8988T (cell line): ENCODE data around the gene HOXC11.

Experiments used
- DNase-seq: peaks from one replicate; pipeline ENCODE4 v3.0.0; 2011

The HOXC11 gene

GRCh38 chr12:53987787-53988230, 14.9 kb downstream of the HOXC11 start:
- no peak for DNase-seq

GRCh38 chr12:53988541-53989226, 15.8 kb downstream of the HOXC11 start:
- DNase-seq, result no peak

GRCh38 chr12:53989227-53990113, 16.5 kb downstream of the HOXC11 start:
- DNase-seq, result peak; percentile 86

GRCh38 chr12:53990311-53991076, 17.6 kb downstream of the HOXC11 start:
- DNase-seq, result no peak

GRCh38 chr12:53991077-53991460, 18.1 kb downstream of the HOXC11 start:
- no peak for DNase-seq

- DNase-seq, result no peak
Measured at GRCh38 chr12:53992377-53992889, 19.5 kb downstream of the HOXC11 start.

GRCh38 chr12:53993162-53994008, 20.5 kb downstream of the HOXC11 start:
- DNase-seq, result no peak

GRCh38 chr12:53994009-53994263, 21.0 kb downstream of the HOXC11 start:
- no peak for DNase-seq

- no peak for DNase-seq
Measured at GRCh38 chr12:53994264-53995001, 21.5 kb downstream of the HOXC11 start.

GRCh38 chr12:53995002-53995377, 22.1 kb downstream of the HOXC11 start:
- no peak for DNase-seq

GRCh38 chr12:53995378-53996239, 22.7 kb downstream of the HOXC11 start:
- DNase-seq, result peak; percentile 88

- DNase-seq, result no peak
Measured at GRCh38 chr12:53996240-53997203, 23.6 kb downstream of the HOXC11 start.

GRCh38 chr12:53997204-53998109, 24.5 kb downstream of the HOXC11 start:
- no peak for DNase-seq

GRCh38 chr12:53998110-53998899, 25.4 kb downstream of the HOXC11 start:
- no peak for DNase-seq

- no peak for DNase-seq
Measured at GRCh38 chr12:53998900-53999236, 25.9 kb downstream of the HOXC11 start.

GRCh38 chr12:53999559-54000115, 26.7 kb downstream of the HOXC11 start:
- DNase-seq, result no peak
